GM19099 (cell line): Measurements from ENCODE around the gene CIZ1.

Experiments used
- POLR2A ChIP-seq: IDR thresholded peaks from 3 replicates; pipeline ENCODE4 v1.6.1; 2011; ENCODE audit warnings: low read depth; ENCODE audit not compliant: insufficient read length; ENCODE audit errors: extremely low read depth

Gene CIZ1

GRCh38 chr9:128203707-128204551 lies 12.6 kb upstream of the CIZ1 start:
- no peak for TF ChIP-seq POLR2A

GRCh38 chr9:128203024-128203706 lies 11.8 kb upstream of the CIZ1 start, which contains the start of gene DNM1:
Gene DNM1, plus strand, starts transcription at chr9:128203379. Its CDS starts 92 bp downstream, at chr9:128203471.
- no peak for TF ChIP-seq POLR2A

DNA sequence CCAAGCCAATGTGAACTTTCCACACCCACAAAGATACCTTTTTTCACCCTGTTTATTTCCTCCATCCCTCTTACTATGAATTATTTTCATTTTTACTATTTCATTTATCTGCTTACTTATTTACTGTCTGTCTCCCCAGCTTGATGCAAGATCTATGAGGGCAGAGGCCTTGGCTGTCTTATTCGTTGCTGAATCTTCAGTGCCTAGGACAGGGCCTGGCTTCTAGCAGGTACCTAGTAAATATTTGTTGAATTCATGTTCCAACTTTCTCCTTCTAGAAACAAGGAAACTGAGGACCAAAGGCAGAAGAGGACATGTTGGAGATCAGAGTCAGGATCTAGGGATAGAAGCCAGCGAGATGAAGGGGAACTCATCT lies 11.3 kb upstream of the CIZ1 start:
- TF ChIP-seq POLR2A: no peak

DNA sequence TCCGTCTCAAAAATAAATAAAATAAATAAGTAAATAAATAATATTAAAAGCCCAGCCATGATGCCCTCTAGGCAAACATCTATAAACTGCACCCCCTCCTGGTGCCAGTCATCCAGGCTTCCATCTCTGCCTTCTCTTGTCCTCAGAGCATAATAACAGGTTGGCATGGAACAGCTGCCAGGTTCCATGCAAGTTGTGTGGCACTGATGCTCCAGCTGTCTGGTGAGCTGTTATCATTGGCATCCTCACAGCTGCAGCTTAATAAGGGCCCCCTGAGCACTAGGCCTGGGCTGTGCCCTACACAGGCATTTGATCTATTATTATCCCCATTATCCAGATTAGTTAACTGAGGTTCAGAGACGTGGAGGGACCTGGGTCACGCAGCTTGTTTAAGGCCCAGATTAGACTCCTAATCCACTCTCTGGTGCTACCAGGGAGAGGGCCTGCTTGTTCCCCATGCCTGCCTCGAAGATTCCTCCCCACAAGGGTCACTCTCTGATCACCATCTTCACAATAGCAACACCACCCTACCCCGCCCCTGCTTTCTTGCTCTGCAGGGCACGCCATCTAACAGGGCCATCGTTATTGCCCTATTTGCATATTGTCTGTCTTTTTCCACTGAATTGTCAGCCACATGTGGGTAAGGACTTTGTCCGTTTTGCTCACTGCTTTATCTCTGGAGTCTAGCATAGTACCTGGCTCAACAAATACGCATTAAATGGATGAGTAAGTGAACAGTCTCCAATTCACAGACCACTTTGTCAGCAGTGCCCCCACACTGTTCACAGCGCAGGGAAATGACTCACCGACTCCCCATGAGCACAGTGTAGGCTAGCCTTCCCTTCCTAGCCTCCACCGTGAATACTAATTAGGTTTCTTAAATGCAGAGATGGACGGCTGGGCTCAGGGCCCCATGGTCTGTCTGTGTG lies 10.3 kb upstream of the CIZ1 start:
- TF ChIP-seq POLR2A: no peak

- TF ChIP-seq POLR2A: no peak
Measured at GRCh38 chr9:128193469-128194096, 2.2 kb upstream of the CIZ1 start.

DNA sequence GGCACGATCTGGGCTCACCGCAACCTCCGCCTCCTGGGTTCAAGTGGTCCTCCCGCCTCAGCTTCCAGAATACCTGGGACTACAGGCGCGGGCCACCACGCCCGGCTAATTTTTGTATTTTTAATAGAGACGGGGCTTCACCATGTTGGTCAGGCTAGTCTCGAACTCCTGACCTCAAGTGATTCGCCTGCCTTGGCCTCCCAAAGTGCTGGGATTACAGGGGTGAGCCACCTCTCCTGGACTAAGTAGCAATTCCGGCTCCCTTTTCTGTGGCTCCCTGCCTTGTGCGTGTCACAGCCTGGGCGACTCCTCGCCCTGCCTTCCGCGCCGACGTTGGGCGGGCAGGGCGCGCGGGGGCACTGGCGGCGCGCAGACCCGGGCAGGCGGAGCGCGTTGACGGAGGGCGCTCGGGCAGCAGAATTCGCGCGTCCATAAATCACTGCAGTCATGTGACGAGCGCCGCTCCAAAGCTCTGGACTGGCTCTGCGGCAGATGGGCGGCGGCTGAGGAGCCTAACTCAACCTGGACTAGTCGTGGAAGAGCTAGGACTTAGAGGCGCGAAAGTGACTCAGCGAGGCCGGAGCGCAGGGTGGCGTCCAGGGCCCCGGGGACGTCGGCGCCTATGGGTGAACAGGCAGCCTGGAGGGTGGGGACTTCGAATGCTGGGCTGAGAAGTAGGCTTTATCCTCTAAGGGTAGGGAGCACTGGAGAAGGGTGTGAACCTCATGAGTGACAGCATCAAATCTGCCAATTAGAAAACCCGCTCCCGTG lies 1.4 kb upstream of the CIZ1 start:
- TF ChIP-seq POLR2A: peak; percentile 27

GRCh38 chr9:128190516-128191405 lies 611 bp downstream of the CIZ1 start:
- no peak for TF ChIP-seq POLR2A

DNA sequence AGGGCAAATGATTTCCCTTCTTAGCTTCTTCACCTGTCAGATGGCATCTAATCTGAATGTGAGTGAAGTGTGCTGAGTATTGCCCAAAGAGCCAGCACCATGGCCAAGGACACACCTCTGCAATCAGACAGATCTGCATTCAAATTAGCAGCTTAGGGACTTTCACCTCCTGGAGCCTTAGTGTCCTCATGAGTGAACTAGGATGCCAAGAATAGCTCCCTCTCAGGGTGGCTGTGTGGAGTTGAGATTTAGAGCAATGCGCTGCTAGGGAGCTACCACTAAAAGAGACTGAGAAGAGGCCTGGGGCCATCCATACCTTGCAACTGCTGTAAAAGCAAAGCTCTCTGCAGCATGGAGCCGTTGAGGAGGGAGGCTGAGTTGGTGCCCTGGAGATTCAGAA lies 1.4 kb downstream of the CIZ1 start:
- TF ChIP-seq POLR2A: no peak

GRCh38 chr9:128188209-128188608 lies 3.2 kb downstream of the CIZ1 start:
- no peak for TF ChIP-seq POLR2A

DNA sequence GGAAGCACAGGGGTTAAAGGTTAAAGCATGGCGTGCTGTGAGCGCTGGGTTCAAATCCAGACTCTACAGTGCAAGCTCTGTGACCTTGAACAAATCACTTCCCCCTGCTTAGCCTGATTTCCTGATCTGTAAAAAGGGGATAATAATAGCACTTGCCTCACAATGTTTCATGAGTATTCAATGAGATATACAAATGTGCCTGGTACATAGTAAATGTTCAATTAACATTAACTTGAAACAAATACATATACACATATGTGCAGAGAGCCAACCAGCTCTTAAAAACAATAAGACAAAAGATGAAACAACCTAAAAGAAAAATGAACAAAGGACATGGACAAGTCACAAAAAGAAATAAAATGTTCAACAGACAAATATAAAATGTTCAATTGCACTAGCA lies 4.0 kb downstream of the CIZ1 start:
- TF ChIP-seq POLR2A: no peak

DNA sequence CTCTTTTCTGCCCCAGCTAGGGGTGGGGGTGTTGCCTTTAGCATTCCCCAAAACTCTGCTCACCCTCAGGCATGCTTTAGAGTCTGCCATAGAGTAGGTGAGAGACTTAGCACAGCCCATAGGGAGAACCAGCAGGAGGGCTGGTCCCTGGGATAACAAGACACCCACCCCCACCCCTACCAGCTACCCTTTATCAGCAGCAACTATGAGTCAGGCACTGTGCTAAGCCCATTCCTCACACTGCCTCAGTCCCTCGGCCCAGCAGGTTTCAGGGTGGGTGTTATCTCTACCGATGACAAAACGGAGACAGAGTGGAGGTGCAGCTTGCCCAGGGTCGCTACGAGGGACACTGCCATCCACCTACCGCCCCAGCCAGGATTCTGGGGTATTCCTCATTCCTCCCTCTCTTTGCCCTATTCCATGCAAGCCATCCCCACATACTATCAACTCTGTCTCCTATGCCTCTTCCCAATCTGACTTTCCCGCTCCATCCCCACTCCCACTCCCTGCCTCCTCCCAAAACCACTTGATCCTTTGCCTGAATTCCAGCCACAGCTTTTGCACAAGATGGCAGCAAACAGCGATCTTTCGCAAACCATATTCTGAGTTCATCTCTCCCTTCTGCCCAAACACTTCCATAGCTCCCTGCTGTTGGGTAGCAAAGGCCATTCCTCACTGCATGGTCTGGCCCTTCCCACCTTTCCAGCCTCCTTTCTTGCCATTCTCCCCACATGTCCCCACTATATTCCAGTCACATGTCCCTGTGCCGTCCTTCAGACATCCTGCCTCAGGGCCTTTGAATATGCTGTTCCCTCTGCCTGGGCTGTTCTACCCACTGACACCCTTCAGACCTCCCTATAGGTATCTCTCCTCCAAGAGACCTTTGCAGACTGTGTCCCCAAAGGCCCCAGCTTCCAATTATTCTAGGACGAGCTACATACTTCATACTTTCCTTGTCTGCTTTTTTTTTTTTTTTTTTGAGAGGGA lies 5.1 kb downstream of the CIZ1 start:
- no peak for TF ChIP-seq POLR2A
